PC-3 (cell line): ENCODE measurements around the gene PABPC1L.

Experiments
- EZH2 ChIP-seq: fragments of 300-600 bp; sonication (generic); IDR thresholded peaks from one replicate; pipeline ENCODE4 v1.6.1; 2017; ENCODE audit warnings: antibody characterized with exemption, mild to moderate bottlenecking, low read length; ENCODE audit not compliant: unreplicated experiment
- TF ChIP-seq, protein P1 (sequence below): fragments of 300-600 bp; sonication (generic); conservative IDR thresholded peaks from 2 replicates; pipeline ENCODE4 v1.5.1; 2017; ENCODE audit warnings: antibody characterized with exemption, low read depth, mild to moderate bottlenecking, low read length

DNA sequence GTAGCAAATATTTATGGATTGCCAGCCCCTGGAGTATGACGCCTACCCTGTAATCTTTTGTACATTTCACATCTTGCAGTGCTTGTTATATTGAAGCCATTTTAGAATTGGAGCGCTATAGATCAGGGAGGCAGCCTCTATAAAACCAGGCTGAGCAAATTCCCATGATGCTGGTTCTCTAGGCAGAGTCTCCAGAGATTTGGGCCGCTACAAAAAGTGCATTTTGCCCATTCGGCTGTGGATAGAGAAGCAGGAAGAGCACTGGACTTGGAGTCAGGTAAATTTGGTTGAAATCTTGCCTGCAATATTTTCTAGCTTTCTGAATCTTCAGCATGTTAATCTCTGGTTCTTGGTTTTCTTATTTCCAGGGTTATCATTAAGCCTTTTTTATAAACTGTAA lies 22.4 kb upstream of the PABPC1L start:
- TF ChIP-seq, protein P1, sequence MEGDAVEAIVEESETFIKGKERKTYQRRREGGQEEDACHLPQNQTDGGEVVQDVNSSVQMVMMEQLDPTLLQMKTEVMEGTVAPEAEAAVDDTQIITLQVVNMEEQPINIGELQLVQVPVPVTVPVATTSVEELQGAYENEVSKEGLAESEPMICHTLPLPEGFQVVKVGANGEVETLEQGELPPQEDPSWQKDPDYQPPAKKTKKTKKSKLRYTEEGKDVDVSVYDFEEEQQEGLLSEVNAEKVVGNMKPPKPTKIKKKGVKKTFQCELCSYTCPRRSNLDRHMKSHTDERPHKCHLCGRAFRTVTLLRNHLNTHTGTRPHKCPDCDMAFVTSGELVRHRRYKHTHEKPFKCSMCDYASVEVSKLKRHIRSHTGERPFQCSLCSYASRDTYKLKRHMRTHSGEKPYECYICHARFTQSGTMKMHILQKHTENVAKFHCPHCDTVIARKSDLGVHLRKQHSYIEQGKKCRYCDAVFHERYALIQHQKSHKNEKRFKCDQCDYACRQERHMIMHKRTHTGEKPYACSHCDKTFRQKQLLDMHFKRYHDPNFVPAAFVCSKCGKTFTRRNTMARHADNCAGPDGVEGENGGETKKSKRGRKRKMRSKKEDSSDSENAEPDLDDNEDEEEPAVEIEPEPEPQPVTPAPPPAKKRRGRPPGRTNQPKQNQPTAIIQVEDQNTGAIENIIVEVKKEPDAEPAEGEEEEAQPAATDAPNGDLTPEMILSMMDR: no peak
- no peak for TF ChIP-seq EZH2
